Stimulated activated naive CD4-positive, alpha-beta T cell treated with Interleukin-2 at 50 U/mL for 16 hours (primary cell): ENCODE results near the gene THSD7B.
"Not testable (repeated sequence)": the region's sequence is repeated elsewhere in the genome, so short reads cannot be mapped to it uniquely, and the experiment has no call there.

Experiments
- DNase-seq: peaks from one replicate; lab custom pipeline; 2025; lab: John Stamatoyannopoulos, UW

Gene THSD7B

GRCh38 chr2:136765256-136766072 lies at the start of gene THSD7B:
TSS of gene THSD7B (plus strand) at chr2:136765545. CDS start at chr2:136882179, 116,634 bp downstream.
- DNase-seq = no peak

- DNase-seq = no peak
Measured at GRCh38 chr2:136718273-136718672, 47.1 kb upstream of the THSD7B start.

- DNase-seq = no peak
Measured at GRCh38 chr2:136727973-136728699, 37.2 kb upstream of the THSD7B start.

- no peak for DNase-seq
Measured at GRCh38 chr2:136736236-136736635, 29.1 kb upstream of the THSD7B start.

- no peak for DNase-seq
Measured at GRCh38 chr2:136738044-136738443, 27.3 kb upstream of the THSD7B start.

- DNase-seq = no peak
Measured at GRCh38 chr2:136741471-136741870, 23.9 kb upstream of the THSD7B start.

- no peak for DNase-seq
Measured at GRCh38 chr2:136750065-136750464, 15.3 kb upstream of the THSD7B start.

GRCh38 chr2:136751406-136751805 lies 13.9 kb upstream of the THSD7B start:
- DNase-seq = no peak

- DNase-seq = not testable (repeated sequence)
Measured at GRCh38 chr2:136758504-136758903, 6.8 kb upstream of the THSD7B start.

- no peak for DNase-seq
Measured at GRCh38 chr2:136764452-136765255, 691 bp upstream of the THSD7B start.

GRCh38 chr2:136766073-136766404 lies 694 bp downstream of the THSD7B start:
- no peak for DNase-seq

GRCh38 chr2:136767030-136767429 lies 1.7 kb downstream of the THSD7B start:
- no peak for DNase-seq

GRCh38 chr2:136769871-136770270 lies 4.5 kb downstream of the THSD7B start:
- no peak for DNase-seq

- no peak for DNase-seq
Measured at GRCh38 chr2:136770384-136770783, 5.0 kb downstream of the THSD7B start.

GRCh38 chr2:136777391-136777790 lies 12.0 kb downstream of the THSD7B start:
- DNase-seq = no peak

- no peak for DNase-seq
Measured at GRCh38 chr2:136783856-136784255, 18.5 kb downstream of the THSD7B start.

GRCh38 chr2:136785215-136785614 lies 19.9 kb downstream of the THSD7B start:
- DNase-seq = no peak

GRCh38 chr2:136787970-136788369 lies 22.6 kb downstream of the THSD7B start:
- no peak for DNase-seq

GRCh38 chr2:136796339-136796738 lies 31.0 kb downstream of the THSD7B start:
- DNase-seq = no peak

- DNase-seq = no peak
Measured at GRCh38 chr2:136798766-136799165, 33.4 kb downstream of the THSD7B start.

GRCh38 chr2:136801661-136802060 lies 36.3 kb downstream of the THSD7B start:
- DNase-seq = no peak

- DNase-seq = no peak
Measured at GRCh38 chr2:136809998-136810397, 44.7 kb downstream of the THSD7B start.

- no peak for DNase-seq
Measured at GRCh38 chr2:136818839-136819238, 53.5 kb downstream of the THSD7B start.
